ENCODE results near the gene FUOM. TPM values are rescaled to one million over a fixed set of nuclear protein-coding genes. Genes with fewer than 3 reads are reported as not detected.

FUOM gene
- total and polyA plus RNA-seq, 2 of the 4 experiments (the other 2 are of a cell fraction), result 26.3 to 52.8 TPM

- H2BK120ac ChIP-seq (ENCODE audit: low read depth, low read length), result no peak overlapping the region
- dilution Hi-C loops (cut with HindIII; ENCODE audit: low sequenced_read_pairs, unreplicated experiment), result no loop called here
- no peak overlapping the region for H2AK9ac ChIP-seq (replicated peaks; ENCODE audit: low read depth, low read length, poor library complexity)
- in situ Hi-C loops (cut with MboI; ENCODE audit: low sequenced_read_pairs), result no loop called here
- H3K4ac ChIP-seq (ENCODE audit: low read depth, low read length), result no peak overlapping the region
- H4K20me1 ChIP-seq (ENCODE audit: insufficient read depth, low read length), result no peaks in the 10 kb centered on the region
- H2AFZ ChIP-seq (replicated peaks; ENCODE audit: low read length, poor library complexity), result no peak overlapping the region
- POLR2A ChIA-PET (ENCODE audit: unreplicated experiment), result no interaction called here
- peaks cover 0 to 2% of the 10 kb centered on the region in 2 experiments; a peak in 2 of 4 replicates for H3K79me1 ChIP-seq (ENCODE audit: low read depth in 1 of 2, low read length in 2 of 2)
- H4K91ac ChIP-seq (ENCODE audit: insufficient read depth, low read depth, low read length), result no peak overlapping the region
- no peaks in the 10 kb centered on the region for H3K9me3 ChIP-seq (ENCODE audit: control insufficient read depth, insufficient read depth, low read length)
- H3K4me2 ChIP-seq (ENCODE audit: low read depth, low read length), result no peak overlapping the region
- no peak overlapping the region for H3K4me3 ChIP-seq (ENCODE audit: insufficient read depth, low read depth, low read length)
- no peak overlapping the region for H4K8ac ChIP-seq (ENCODE audit: low read depth in 2 of 2, low read length in 2 of 2)
- no peaks in the 10 kb centered on the region for H3K27me3 ChIP-seq (ENCODE audit: control insufficient read depth, insufficient read depth, low read length)
- no peak overlapping the region for H4K5ac ChIP-seq (ENCODE audit: low read depth, low read length)
- CTCF ChIA-PET, result no interaction called here
- TF ChIP-seq SMC3 (IDR thresholded peaks at IDR 0.05; ENCODE audit: low read depth, low read length) (no peak), RCOR1 (IDR thresholded peaks at IDR 0.05; ENCODE audit: insufficient replicate concordance, low read length) (no peak), MAZ (IDR thresholded peaks at IDR 0.05; ENCODE audit: borderline replicate concordance, low read depth, low read length) (no peak), CHD1 (IDR thresholded peaks at IDR 0.05; ENCODE audit: low read depth, low read length) (no peak), CTCF (conservative IDR thresholded peaks at IDR 0.05; ENCODE audit: low read depth, low read length) (no peak), NFE2L2 (IDR thresholded peaks at IDR 0.05; ENCODE audit: low read depth, low read length) (no peak), MXI1 (IDR thresholded peaks at IDR 0.05; ENCODE audit: borderline replicate concordance, low read depth, low read length) (no peak), POLR2A (IDR thresholded peaks at IDR 0.05; ENCODE audit: low read depth, low read length) (no peak), ELK1 (IDR thresholded peaks at IDR 0.05; ENCODE audit: borderline replicate concordance, low read depth, low read length) (no peak), FOS (IDR thresholded peaks at IDR 0.05; ENCODE audit: low read depth, low read length) (no peak), RAD21 (IDR thresholded peaks at IDR 0.05; ENCODE audit: low read length) (no peak), USF2 (IDR thresholded peaks at IDR 0.05; ENCODE audit: low read depth, low read length) (no peak), RFX5 (IDR thresholded peaks at IDR 0.05; ENCODE audit: low read depth, low read length) (no peak), BHLHE40 (IDR thresholded peaks at IDR 0.05; ENCODE audit: low read depth, low read length) (no peak), CEBPB (IDR thresholded peaks at IDR 0.05; ENCODE audit: low read depth, low read length) (no peak), MAFK (IDR thresholded peaks at IDR 0.05; ENCODE audit: low read depth, low read length) (no peak)
- WGBS, 2 experiments (ENCODE audit: extremely low coverage in 2 of 2, insufficient read length in 1 of 2), result no CpG with 5 or more reads among the region's 2 CpGs
- no TSS peak for BruUV-seq (replicated peaks)
- H2AK5ac ChIP-seq (ENCODE audit: low read depth, low read length), result no peak overlapping the region
- no peak overlapping the region for H2BK5ac ChIP-seq (ENCODE audit: low read depth, low read length, poor library complexity, severe bottlenecking)
- no peak overlapping the region for H2BK15ac ChIP-seq (ENCODE audit: low read depth, low read length)
- no peak overlapping the region for H3K56ac ChIP-seq (ENCODE audit: extremely low read depth, insufficient read depth, low read length)
- intact Hi-C loops (cut with micrococcal nuclease), result no loop called here
- H3K27ac ChIP-seq (ENCODE audit: insufficient read depth, low read length), result no peak overlapping the region
- no peak overlapping the region for H3K23ac ChIP-seq (ENCODE audit: low read depth, low read length)
- no peak for DNase-seq
- H3K14ac ChIP-seq (replicated peaks; ENCODE audit: low read depth, low read length), result no peak overlapping the region
- H3K4me1 ChIP-seq (ENCODE audit: control insufficient read depth, insufficient read depth, low read length), result no peaks in the 10 kb centered on the region
- no peak overlapping the region for H3K9ac ChIP-seq (ENCODE audit: low read depth, low read length)
- ATAC-seq (ENCODE audit: low read depth), result no peak
- H2BK20ac ChIP-seq (ENCODE audit: low read depth, low read length), result no peak overlapping the region
- peaks cover 1% of the 10 kb centered on the region; the same call in 1 of the 2 replicates for H3K9me1 ChIP-seq (ENCODE audit: insufficient read depth, low read length)
- H3K36me3 ChIP-seq (ENCODE audit: control insufficient read depth, insufficient read depth, low read length), result peaks cover 11% of the 10 kb centered on the region
- H3K18ac ChIP-seq (ENCODE audit: low read depth, low read length), result no peak overlapping the region
Observed at GRCh38 chr10:133385214-133385613, 27.4 kb upstream of the FUOM start.
